ENCODE results near the gene C11orf87.

DNA sequence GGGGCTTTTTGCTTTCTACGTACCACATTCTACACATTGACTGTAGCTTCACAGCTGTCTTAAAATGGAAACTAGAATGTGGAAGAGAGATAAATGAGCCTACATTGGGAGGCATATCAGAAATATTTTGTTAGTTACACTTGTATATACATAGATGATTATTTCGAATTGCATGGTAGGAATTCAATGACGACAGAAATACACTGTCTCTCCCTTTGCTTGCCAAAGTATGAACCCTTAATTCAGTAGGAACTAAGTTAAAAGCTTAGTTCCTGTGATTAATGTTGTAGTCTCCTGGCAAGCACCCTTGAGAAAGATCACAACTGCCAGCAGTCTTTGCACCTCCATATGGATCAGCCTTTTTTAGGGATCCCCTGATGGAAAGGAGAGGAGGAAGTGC, 10.1 kb downstream of the C11orf87 start:
- no peak for TF ChIP-seq EZH2phosphoT487 (IDR thresholded peaks at IDR 0.05; ENCODE audit: insufficient read depth, low read depth)
- TF ChIP-seq EZH2 (IDR thresholded peaks at IDR 0.05; ENCODE audit: insufficient read depth, poor library complexity, severe bottlenecking): no peak

All from GM23248 (cell line).